Right lobe of liver (tissue), 4 donors: ENCODE data around the gene HACD2.

Source experiments
- POLR2A ChIP-seq: fragments of 450-650 bp; IDR thresholded peaks from one replicate; pipeline ENCODE4 v1.6.1; 2017; ENCODE audit warnings: antibody characterized with exemption, mild to moderate bottlenecking
- TF ChIP-seq, protein P1 (sequence below), 4 donors: fragments of 200-600 bp in 3 of 4; fragments of 450-650 bp in 1 of 4; IDR thresholded peaks; one replicate each; pipeline versions ENCODE4 v1.5.1 to v1.8.0; 2016 to 2022; ENCODE audit warnings: antibody characterized with exemption in 4 of 4, mild to moderate bottlenecking in 2 of 4
- donor health status: DM: no; HTN: no; CAD: no.
- donor health status: DM: no; HTN: no; CAD: no.
- donor health status: DM: no; HTN: yes; CAD: no.

DNA sequence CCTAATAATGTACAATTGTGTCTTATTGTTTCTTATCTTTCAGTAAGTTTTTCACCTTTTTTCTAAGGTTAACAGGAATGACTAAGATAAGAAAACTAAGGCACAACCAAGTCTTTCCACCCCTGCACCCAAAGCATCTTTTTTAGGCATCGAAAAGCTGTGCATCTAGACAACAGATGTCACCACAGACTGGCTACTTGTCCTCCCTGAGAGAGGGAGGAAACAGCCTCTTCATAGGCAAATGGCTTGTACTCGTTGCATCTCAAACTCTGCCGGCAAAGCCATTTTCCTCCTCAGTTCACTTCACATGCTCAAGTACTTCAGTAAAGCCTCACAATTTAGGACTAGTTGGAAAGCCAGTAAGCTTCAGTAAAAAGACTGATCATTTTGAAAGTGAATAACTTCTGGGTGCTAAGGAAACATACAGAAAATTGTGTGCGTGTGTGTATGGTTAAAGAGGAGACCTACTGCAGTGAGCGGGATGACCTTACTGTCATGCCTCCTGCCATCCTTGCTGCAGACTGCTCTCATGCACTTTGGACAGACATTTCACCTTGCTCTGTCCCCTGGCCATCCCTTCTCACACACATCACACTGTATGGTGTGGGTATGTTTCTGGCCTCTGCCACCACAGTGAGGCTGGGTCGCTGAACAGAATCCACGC lies 36.5 kb upstream of the HACD2 start:
- TF ChIP-seq, protein P1, sequence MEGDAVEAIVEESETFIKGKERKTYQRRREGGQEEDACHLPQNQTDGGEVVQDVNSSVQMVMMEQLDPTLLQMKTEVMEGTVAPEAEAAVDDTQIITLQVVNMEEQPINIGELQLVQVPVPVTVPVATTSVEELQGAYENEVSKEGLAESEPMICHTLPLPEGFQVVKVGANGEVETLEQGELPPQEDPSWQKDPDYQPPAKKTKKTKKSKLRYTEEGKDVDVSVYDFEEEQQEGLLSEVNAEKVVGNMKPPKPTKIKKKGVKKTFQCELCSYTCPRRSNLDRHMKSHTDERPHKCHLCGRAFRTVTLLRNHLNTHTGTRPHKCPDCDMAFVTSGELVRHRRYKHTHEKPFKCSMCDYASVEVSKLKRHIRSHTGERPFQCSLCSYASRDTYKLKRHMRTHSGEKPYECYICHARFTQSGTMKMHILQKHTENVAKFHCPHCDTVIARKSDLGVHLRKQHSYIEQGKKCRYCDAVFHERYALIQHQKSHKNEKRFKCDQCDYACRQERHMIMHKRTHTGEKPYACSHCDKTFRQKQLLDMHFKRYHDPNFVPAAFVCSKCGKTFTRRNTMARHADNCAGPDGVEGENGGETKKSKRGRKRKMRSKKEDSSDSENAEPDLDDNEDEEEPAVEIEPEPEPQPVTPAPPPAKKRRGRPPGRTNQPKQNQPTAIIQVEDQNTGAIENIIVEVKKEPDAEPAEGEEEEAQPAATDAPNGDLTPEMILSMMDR (IDR thresholded peaks at IDR 0.05) = no peak
- no peak for TF ChIP-seq POLR2A
